Measurements from ENCODE around the gene SNX25.

DNA sequence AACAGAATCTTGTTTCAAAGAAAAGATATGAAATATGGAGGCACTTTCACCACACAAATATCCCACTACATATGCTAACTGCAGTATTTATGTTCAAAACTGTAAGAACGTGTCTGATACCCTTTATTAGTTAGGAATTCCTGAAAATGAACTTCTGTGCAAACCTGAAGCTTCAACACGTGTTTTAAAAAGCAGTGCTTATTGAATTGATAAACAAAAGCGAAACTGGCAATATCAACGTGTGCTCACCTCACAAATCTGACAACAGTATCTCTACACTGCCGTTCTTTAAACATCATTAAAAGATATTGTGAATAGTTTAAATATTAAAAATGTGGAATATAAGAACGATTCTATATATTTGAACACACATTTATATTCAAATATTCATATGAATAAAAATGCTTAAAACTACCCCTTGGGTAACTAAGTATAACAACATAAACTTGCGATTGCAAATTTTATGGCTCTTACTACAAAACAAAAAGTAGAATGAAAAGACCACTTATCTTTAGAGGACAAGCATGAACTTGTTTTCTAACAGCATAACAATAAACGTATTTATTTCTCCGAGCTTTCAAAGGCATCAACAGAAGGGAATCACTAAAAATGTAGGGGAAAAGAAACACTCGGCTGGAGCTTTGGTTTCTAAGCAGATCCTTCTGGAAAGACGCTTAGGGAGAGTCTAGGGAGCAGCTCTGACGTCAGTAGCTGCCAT lies 186.0 kb downstream of the SNX25 start, which contains the start of gene LRP2BP:
- TF ChIP-seq TOX (CRISPR knock-in tag; IDR thresholded peaks at IDR 0.05; ENCODE audit: borderline replicate concordance) = no peak
- TF ChIP-seq ZFP30 (CRISPR knock-in tag; IDR thresholded peaks at IDR 0.05) = no peak
- no peak for TF ChIP-seq TCF4 (CRISPR knock-in tag; IDR thresholded peaks at IDR 0.05; ENCODE audit: borderline replicate concordance)
- TF ChIP-seq ZNF8 (CRISPR knock-in tag; IDR thresholded peaks at IDR 0.05) = no peak
- TF ChIP-seq ESRRG (CRISPR knock-in tag; IDR thresholded peaks at IDR 0.05) = no peak
- no peak for TF ChIP-seq SNAI2 (CRISPR knock-in tag; IDR thresholded peaks at IDR 0.05)
- no peak for TF ChIP-seq BACH2 (CRISPR knock-in tag; IDR thresholded peaks at IDR 0.05; ENCODE audit: borderline replicate concordance)
- TF ChIP-seq, protein P1, sequence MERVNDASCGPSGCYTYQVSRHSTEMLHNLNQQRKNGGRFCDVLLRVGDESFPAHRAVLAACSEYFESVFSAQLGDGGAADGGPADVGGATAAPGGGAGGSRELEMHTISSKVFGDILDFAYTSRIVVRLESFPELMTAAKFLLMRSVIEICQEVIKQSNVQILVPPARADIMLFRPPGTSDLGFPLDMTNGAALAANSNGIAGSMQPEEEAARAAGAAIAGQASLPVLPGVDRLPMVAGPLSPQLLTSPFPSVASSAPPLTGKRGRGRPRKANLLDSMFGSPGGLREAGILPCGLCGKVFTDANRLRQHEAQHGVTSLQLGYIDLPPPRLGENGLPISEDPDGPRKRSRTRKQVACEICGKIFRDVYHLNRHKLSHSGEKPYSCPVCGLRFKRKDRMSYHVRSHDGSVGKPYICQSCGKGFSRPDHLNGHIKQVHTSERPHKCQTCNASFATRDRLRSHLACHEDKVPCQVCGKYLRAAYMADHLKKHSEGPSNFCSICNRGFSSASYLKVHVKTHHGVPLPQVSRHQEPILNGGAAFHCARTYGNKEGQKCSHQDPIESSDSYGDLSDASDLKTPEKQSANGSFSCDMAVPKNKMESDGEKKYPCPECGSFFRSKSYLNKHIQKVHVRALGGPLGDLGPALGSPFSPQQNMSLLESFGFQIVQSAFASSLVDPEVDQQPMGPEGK (CRISPR knock-in tag; IDR thresholded peaks at IDR 0.05; ENCODE audit: borderline replicate concordance) = no peak
- TF ChIP-seq, protein P2, sequence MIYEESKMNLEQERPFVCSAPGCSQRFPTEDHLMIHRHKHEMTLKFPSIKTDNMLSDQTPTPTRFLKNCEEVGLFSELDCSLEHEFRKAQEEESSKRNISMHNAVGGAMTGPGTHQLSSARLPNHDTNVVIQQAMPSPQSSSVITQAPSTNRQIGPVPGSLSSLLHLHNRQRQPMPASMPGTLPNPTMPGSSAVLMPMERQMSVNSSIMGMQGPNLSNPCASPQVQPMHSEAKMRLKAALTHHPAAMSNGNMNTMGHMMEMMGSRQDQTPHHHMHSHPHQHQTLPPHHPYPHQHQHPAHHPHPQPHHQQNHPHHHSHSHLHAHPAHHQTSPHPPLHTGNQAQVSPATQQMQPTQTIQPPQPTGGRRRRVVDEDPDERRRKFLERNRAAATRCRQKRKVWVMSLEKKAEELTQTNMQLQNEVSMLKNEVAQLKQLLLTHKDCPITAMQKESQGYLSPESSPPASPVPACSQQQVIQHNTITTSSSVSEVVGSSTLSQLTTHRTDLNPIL (CRISPR knock-in tag; IDR thresholded peaks at IDR 0.05; ENCODE audit: low read depth) = no peak
- TF ChIP-seq RARB (CRISPR knock-in tag; IDR thresholded peaks at IDR 0.05) = no peak
- TF ChIP-seq, protein P3, sequence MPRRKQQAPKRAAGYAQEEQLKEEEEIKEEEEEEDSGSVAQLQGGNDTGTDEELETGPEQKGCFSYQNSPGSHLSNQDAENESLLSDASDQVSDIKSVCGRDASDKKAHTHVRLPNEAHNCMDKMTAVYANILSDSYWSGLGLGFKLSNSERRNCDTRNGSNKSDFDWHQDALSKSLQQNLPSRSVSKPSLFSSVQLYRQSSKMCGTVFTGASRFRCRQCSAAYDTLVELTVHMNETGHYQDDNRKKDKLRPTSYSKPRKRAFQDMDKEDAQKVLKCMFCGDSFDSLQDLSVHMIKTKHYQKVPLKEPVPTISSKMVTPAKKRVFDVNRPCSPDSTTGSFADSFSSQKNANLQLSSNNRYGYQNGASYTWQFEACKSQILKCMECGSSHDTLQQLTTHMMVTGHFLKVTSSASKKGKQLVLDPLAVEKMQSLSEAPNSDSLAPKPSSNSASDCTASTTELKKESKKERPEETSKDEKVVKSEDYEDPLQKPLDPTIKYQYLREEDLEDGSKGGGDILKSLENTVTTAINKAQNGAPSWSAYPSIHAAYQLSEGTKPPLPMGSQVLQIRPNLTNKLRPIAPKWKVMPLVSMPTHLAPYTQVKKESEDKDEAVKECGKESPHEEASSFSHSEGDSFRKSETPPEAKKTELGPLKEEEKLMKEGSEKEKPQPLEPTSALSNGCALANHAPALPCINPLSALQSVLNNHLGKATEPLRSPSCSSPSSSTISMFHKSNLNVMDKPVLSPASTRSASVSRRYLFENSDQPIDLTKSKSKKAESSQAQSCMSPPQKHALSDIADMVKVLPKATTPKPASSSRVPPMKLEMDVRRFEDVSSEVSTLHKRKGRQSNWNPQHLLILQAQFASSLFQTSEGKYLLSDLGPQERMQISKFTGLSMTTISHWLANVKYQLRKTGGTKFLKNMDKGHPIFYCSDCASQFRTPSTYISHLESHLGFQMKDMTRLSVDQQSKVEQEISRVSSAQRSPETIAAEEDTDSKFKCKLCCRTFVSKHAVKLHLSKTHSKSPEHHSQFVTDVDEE (CRISPR knock-in tag; IDR thresholded peaks at IDR 0.05) = no peak
- TF ChIP-seq ZFP3 (CRISPR knock-in tag; IDR thresholded peaks at IDR 0.05) = no peak
- no peak for TF ChIP-seq ZC3H10 (CRISPR knock-in tag; IDR thresholded peaks at IDR 0.05)
- no peak for TF ChIP-seq ZNF565 (CRISPR knock-in tag; conservative IDR thresholded peaks at IDR 0.05; ENCODE audit: low read depth)
